SK-N-SH (cell line): ENCODE data around the gene RRP7A. TPM values are rescaled to one million over a fixed set of nuclear protein-coding genes. Genes with fewer than 3 reads are reported as not detected.

Source experiments
- CTCF ChIA-PET: fragments of 300-600, 350-600 bp; formaldehyde crosslinking; extraction: SDS; loops from one replicate; lab custom pipeline; 2021; lab: Yijun Ruan, JAX
- POLR2A ChIA-PET: fragments of 350-600 bp; sonication (Branson Sonifier 250); formaldehyde crosslinking; extraction: SDS; loops from one replicate; lab custom pipeline; 2020; ENCODE audit warnings: antibody characterized with exemption, inconsistent platforms; lab: Yijun Ruan, JAX
- DNase-seq: peaks from one replicate; pipeline ENCODE4 v3.0.0; 2012
- H2AFZ ChIP-seq: fragments of 200-600 bp; sonication (generic); 2 replicates; pipeline ENCODE4 v1.8.1; 2016; ENCODE audit warnings: antibody characterized with exemption, mild to moderate bottlenecking, low read depth
- H3F3A ChIP-seq: fragments of 200-600 bp; sonication (generic); replicated peaks from 2 replicates; pipeline ENCODE3; 2016; ENCODE audit warnings: antibody characterized with exemption, mild to moderate bottlenecking; ENCODE audit not compliant: insufficient read depth
- H3K27ac ChIP-seq, 2 experiments: fragments of 200-500 bp in 1 of 2; fragments of 200-600 bp in 1 of 2; sonication (Bioruptor generic) in 1 of 2; sonication (generic), shearing (Covaris generic) in 1 of 2; 2 replicates each; pipeline versions ENCODE4 v1.5.1 to v1.6.1; 2014 to 2016; ENCODE audit warnings: low read depth in 2 of 2, inconsistent platforms in 1 of 2, low read length in 1 of 2, mild to moderate bottlenecking in 1 of 2, mixed read lengths in 1 of 2
- H3K27me3 ChIP-seq: fragments of 200-600 bp; sonication (generic), shearing (Covaris generic); 2 replicates; pipeline ENCODE4 v1.6.1; 2016; ENCODE audit warnings: mixed run types; ENCODE audit not compliant: insufficient read depth
- H3K36me3 ChIP-seq, 2 experiments: fragments of 200-500 bp in 1 of 2; fragments of 200-600 bp in 1 of 2; sonication (Bioruptor generic) in 1 of 2; sonication (generic) in 1 of 2; replicated peaks in 1 of 2; 2 replicates each; pipeline versions ENCODE3 to v1.5.1; 2014 to 2016; ENCODE audit warnings: low read length in 1 of 2, mild to moderate bottlenecking in 1 of 2; ENCODE audit not compliant: insufficient read depth in 2 of 2, control insufficient read depth in 1 of 2
- H3K4me1 ChIP-seq, 2 experiments: fragments of 200-500 bp in 1 of 2; fragments of 200-600 bp in 1 of 2; sonication (Bioruptor generic) in 1 of 2; sonication (generic), shearing (Covaris generic) in 1 of 2; 2 replicates each; pipeline versions ENCODE4 v1.5.1 to v1.6.1; 2014 to 2016; ENCODE audit warnings: low read depth in 1 of 2, low read length in 1 of 2, mixed run types in 1 of 2; ENCODE audit not compliant: insufficient read depth in 2 of 2, control insufficient read depth in 1 of 2
- H3K4me2 ChIP-seq: fragments of 200-600 bp; sonication (generic), shearing (Covaris generic); 2 replicates; pipeline ENCODE4 v1.6.1; 2017; ENCODE audit warnings: mixed run types
- H3K4me3 ChIP-seq, 2 experiments: fragments of 200-500 bp in 1 of 2; fragments of 200-600 bp in 1 of 2; sonication (Bioruptor generic) in 1 of 2; sonication (generic), shearing (Covaris generic) in 1 of 2; 2 replicates each; pipeline versions ENCODE4 v1.5.1 to v1.8.1; 2014 to 2016; ENCODE audit warnings: low read depth in 2 of 2, inconsistent platforms in 1 of 2, low read length in 1 of 2, mild to moderate bottlenecking in 1 of 2, mixed read lengths in 1 of 2, moderate library complexity in 1 of 2
- H3K79me2 ChIP-seq: fragments of 200-600 bp; sonication (generic); 2 replicates; pipeline ENCODE4 v1.8.1; 2017; ENCODE audit warnings: mild to moderate bottlenecking; ENCODE audit not compliant: insufficient read depth
- H3K9ac ChIP-seq: fragments of 200-600 bp; sonication (generic); 2 replicates; pipeline ENCODE4 v1.6.1; 2017; ENCODE audit warnings: mixed run types
- H3K9me2 ChIP-seq: fragments of 200-600 bp; sonication (generic); 2 replicates; pipeline ENCODE4 v1.6.1; 2017; ENCODE audit warnings: mixed run types
- H3K9me3 ChIP-seq: fragments of 200-600 bp; sonication (generic); 2 replicates; pipeline ENCODE4 v1.6.1; 2017; ENCODE audit warnings: mixed run types, mild to moderate bottlenecking, moderate library complexity
- H4K20me1 ChIP-seq: fragments of 200-600 bp; sonication (generic); 2 replicates; pipeline ENCODE4 v1.6.1; 2017; ENCODE audit warnings: mild to moderate bottlenecking, mixed run types; ENCODE audit not compliant: insufficient read depth
- EP300 ChIP-seq, 2 experiments: IDR thresholded peaks; 2 replicates each; pipeline versions ENCODE4 v1.4.0 to v1.6.1; 2012; ENCODE audit warnings: borderline replicate concordance in 1 of 2, low read depth in 1 of 2, low read length in 1 of 2
- FOXM1 ChIP-seq: IDR thresholded peaks from 2 replicates; pipeline ENCODE4 v1.4.0; 2012; ENCODE audit warnings: low read depth, mild to moderate bottlenecking
- IRF3 ChIP-seq: fragments of 150-350 bp; IDR thresholded peaks from 2 replicates; pipeline ENCODE4 v1.6.1; 2016; ENCODE audit warnings: mild to moderate bottlenecking, low read depth, low read length
- MAX ChIP-seq: IDR thresholded peaks from 2 replicates; pipeline ENCODE4 v1.4.0; 2012; ENCODE audit warnings: low read depth
- MEF2A ChIP-seq: IDR thresholded peaks from 2 replicates; pipeline ENCODE4 v1.4.0; 2012; ENCODE audit warnings: low read depth, borderline replicate concordance
- MXI1 ChIP-seq: IDR thresholded peaks from 2 replicates; pipeline ENCODE4 v1.6.1; 2012; ENCODE audit warnings: mild to moderate bottlenecking, low read depth, low read length, improper control_type of control experiment
- NFIC ChIP-seq: IDR thresholded peaks from 2 replicates; pipeline ENCODE4 v1.4.0; 2012; ENCODE audit warnings: borderline replicate concordance
- PBX3 ChIP-seq: IDR thresholded peaks from 2 replicates; pipeline ENCODE4; 2012
- POLR2AphosphoS5 ChIP-seq: IDR thresholded peaks from 2 replicates; pipeline ENCODE4 v1.6.1; 2012; ENCODE audit warnings: low read depth, low read length
- RAD21 ChIP-seq: IDR thresholded peaks from 2 replicates; pipeline ENCODE4 v1.6.1; 2012; ENCODE audit warnings: mild to moderate bottlenecking, low read length
- REST ChIP-seq: IDR thresholded peaks from 2 replicates; pipeline ENCODE4 v1.6.1; 2012; ENCODE audit warnings: mild to moderate bottlenecking, low read depth, low read length, moderate library complexity
- RXRA ChIP-seq: IDR thresholded peaks from 2 replicates; pipeline ENCODE4 v1.4.0; 2012; ENCODE audit warnings: low read depth, mild to moderate bottlenecking, borderline replicate concordance
- SMC3 ChIP-seq: IDR thresholded peaks from 2 replicates; pipeline ENCODE4 v1.6.1; 2012; ENCODE audit warnings: low read depth, low read length, improper control_type of control experiment
- TAF1 ChIP-seq: IDR thresholded peaks from 2 replicates; pipeline ENCODE4 v1.6.1; 2012; ENCODE audit warnings: low read depth, mild to moderate bottlenecking, low read length, moderate library complexity, borderline replicate concordance
- TCF12 ChIP-seq: IDR thresholded peaks from 2 replicates; pipeline ENCODE4 v1.4.0; 2012
- TEAD4 ChIP-seq: IDR thresholded peaks from 2 replicates; pipeline ENCODE4 v1.4.0; 2012; ENCODE audit warnings: mild to moderate bottlenecking, borderline replicate concordance; ENCODE audit not compliant: insufficient read depth
- USF1 ChIP-seq: IDR thresholded peaks from 2 replicates; pipeline ENCODE4 v1.4.0; 2012; ENCODE audit warnings: low read depth, borderline replicate concordance
- YY1 ChIP-seq: IDR thresholded peaks from 2 replicates; pipeline ENCODE4 v1.4.0; 2012; ENCODE audit warnings: low read depth, mild to moderate bottlenecking
- WGBS: methylation state at CpG from one replicate; pipeline ENCODE4 v1.1.6; 2017; ENCODE audit warnings: low lambda C conversion rate; 5-methylcytosine and 5-hydroxymethylcytosine counted together
- polyA plus RNA-seq, 3 experiments: library from polyadenylated mRNA; depleted of rRNA; stranded (reverse); fragments of >200 nt; gene quantifications; 2 replicates each; pipeline ENCODE4 v1.2.3, GENCODE V29; 2012

Gene RRP7A
- polyA plus RNA-seq, 1 of the 3 experiments (the other 2 are of a cell fraction), result 17.6 TPM

- Histone ChIP-seq H3K27ac (no peak overlapping the region), H3K36me3 (no peaks in the 10 kb centered on the region), H3K4me1 (no peaks in the 10 kb centered on the region; a peak in 1 of 4 replicates), H3K79me2 (no peaks in the 10 kb centered on the region), H4K20me1 (no peaks in the 10 kb centered on the region), H3K4me3 (no peak overlapping the region), H3K4me2 (no peak overlapping the region), H3F3A (no peaks in the 10 kb centered on the region), H3K27me3 (no peaks in the 10 kb centered on the region), H2AFZ (no peak overlapping the region), H3K9ac (no peak overlapping the region), H3K9me3 (no peaks in the 10 kb centered on the region), H3K9me2 (no peaks in the 10 kb centered on the region)
- WGBS, result 100% methylated on average over 3 of the region's 10 CpGs
- CTCF ChIA-PET, result no interaction called here
- TF ChIP-seq POLR2AphosphoS5 (no peak), MXI1 (no peak), YY1 (no peak), TAF1 (no peak), FOXM1 (no peak), USF1 (no peak), EP300 (IDR thresholded peaks at IDR 0.05; ENCODE audit: borderline replicate concordance in 1 of 2, low read depth in 1 of 2, low read length in 1 of 2) (no peak), MEF2A (no peak), SMC3 (no peak), RXRA (no peak), REST (no peak)
- POLR2A ChIA-PET, result interaction anchor here (0.7 kb wide), 1 partner anchor 21 kb away, joined by 6 read pairs; no protein-coding TSS in a partner anchor
- no peak for DNase-seq
Observed at GRCh38 chr22:42511401-42511891, 8.2 kb downstream of the RRP7A start.

- Histone ChIP-seq H3K4me2 (no peak overlapping the region), H2AFZ (no peak overlapping the region), H3K36me3 (no peaks in the 10 kb centered on the region), H3K4me3 (no peak overlapping the region), H3K79me2 (no peaks in the 10 kb centered on the region), H3K9me2 (no peaks in the 10 kb centered on the region), H4K20me1 (no peaks in the 10 kb centered on the region), H3K27ac (no peak overlapping the region), H3K9me3 (no peaks in the 10 kb centered on the region), H3K4me1 (no peaks in the 10 kb centered on the region; a peak in 1 of 4 replicates), H3K9ac (no peak overlapping the region), H3K27me3 (no peaks in the 10 kb centered on the region), H3F3A (no peaks in the 10 kb centered on the region)
- WGBS, result 77% methylated on average over 15 of the region's 15 CpGs
- CTCF ChIA-PET, result interaction anchor here (0.5 kb wide), 1 partner anchor 39 kb away, joined by 3 read pairs; no protein-coding TSS in a partner anchor
- TF ChIP-seq FOXM1 (no peak), POLR2AphosphoS5 (no peak), NFIC (no peak), MAX (no peak), RAD21 (no peak), PBX3 (no peak), TCF12 (no peak), TEAD4 (no peak), SMC3 (no peak), IRF3 (no peak)
- DNase-seq, result no peak
- POLR2A ChIA-PET, result no interaction called here
Observed at GRCh38 chr22:42509548-42509947, 10.0 kb downstream of the RRP7A start.
